Suprapubic skin (tissue), 4 donors: ENCODE data around the gene SIPA1L3. TPM values are rescaled to one million over a fixed set of nuclear protein-coding genes. Genes with fewer than 3 reads are reported as not detected.

ENCODE experiments used
- DNase-seq, 2 donors: peaks; one replicate each; pipeline ENCODE4 v3.0.0-alpha.2; 2019; ENCODE audit warnings: low spot score in 2 of 2
- H3K27ac ChIP-seq: fragments of 200-600 bp; sonication (generic); one replicate; pipeline ENCODE4 v1.5.1; 2019
- H3K27me3 ChIP-seq: fragments of 200-600 bp; sonication (generic); one replicate; pipeline ENCODE4 v1.5.1; 2019
- H3K36me3 ChIP-seq: fragments of 200-600 bp; sonication (generic); one replicate; pipeline ENCODE4 v1.5.1; 2019
- H3K4me1 ChIP-seq: fragments of 200-600 bp; sonication (generic); one replicate; pipeline ENCODE4 v1.5.1; 2019
- H3K4me3 ChIP-seq: fragments of 200-600 bp; sonication (generic); one replicate; pipeline ENCODE4 v1.5.1; 2019; ENCODE audit warnings: mild to moderate bottlenecking
- H3K9me3 ChIP-seq: fragments of 200-600 bp; sonication (generic); one replicate; pipeline ENCODE4 v1.5.1; 2019
- EP300 ChIP-seq: sonication (generic); formaldehyde crosslinking; IDR thresholded peaks from one replicate; pipeline ENCODE4 v1.6.1; 2017; ENCODE audit warnings: antibody characterized with exemption
- POLR2A ChIP-seq, 2 donors: fragments of 450-650 bp; IDR thresholded peaks; one replicate each; pipeline ENCODE4 v1.6.1; 2017; ENCODE audit warnings: antibody characterized with exemption in 2 of 2, mild to moderate bottlenecking in 2 of 2, moderate library complexity in 2 of 2
- POLR2AphosphoS5 ChIP-seq, 3 donors: sonication (generic); formaldehyde crosslinking; IDR thresholded peaks; one replicate each; pipeline ENCODE4 v1.6.1; 2017; ENCODE audit warnings: antibody characterized with exemption in 3 of 3
- WGBS: methylation state at CpG from one replicate; pipeline ENCODE4 v1.1.5; 2018; 5-methylcytosine and 5-hydroxymethylcytosine counted together
- total RNA-seq, 4 donors: library from RNA; depleted of rRNA; stranded (reverse); fragments of >200 nt; gene quantifications; one replicate each; pipeline ENCODE4 v1.1.0, GENCODE V29; 2016
- TF ChIP-seq, protein P1 (sequence below), 2 donors: fragments of 200-600 bp in 1 of 2; fragments of 450-650 bp in 1 of 2; sonication (generic) in 1 of 2; IDR thresholded peaks; one replicate each; pipeline ENCODE4 v1.5.1; 2016 to 2019; ENCODE audit warnings: antibody characterized with exemption in 2 of 2, mild to moderate bottlenecking in 1 of 2, moderate library complexity in 1 of 2

Gene SIPA1L3
- total RNA-seq, 4 donors from 2014 or later = 52.6 to 92.1 (median 81.8) TPM

GRCh38 chr19:38003438-38004185 is 96.6 kb downstream of the SIPA1L3 start:
- Histone ChIP-seq H3K4me1 (peaks cover 33% of the 10 kb centered on the region), H3K27me3 (no peaks in the 10 kb centered on the region), H3K9me3 (no peaks in the 10 kb centered on the region), H3K4me3 (peak overlapping the region; percentile 45), H3K36me3 (no peaks in the 10 kb centered on the region), H3K27ac (peak overlapping the region; percentile 90)
- WGBS = 2% methylated on average over 18 of the region's 18 CpGs
- peak; percentile 83 to 87 for DNase-seq
- peak in 1 of 2 donors; percentile 17 for TF ChIP-seq POLR2A (IDR thresholded peaks at IDR 0.05)
- TF ChIP-seq POLR2AphosphoS5 (IDR thresholded peaks at IDR 0.05) = no peak

DNA sequence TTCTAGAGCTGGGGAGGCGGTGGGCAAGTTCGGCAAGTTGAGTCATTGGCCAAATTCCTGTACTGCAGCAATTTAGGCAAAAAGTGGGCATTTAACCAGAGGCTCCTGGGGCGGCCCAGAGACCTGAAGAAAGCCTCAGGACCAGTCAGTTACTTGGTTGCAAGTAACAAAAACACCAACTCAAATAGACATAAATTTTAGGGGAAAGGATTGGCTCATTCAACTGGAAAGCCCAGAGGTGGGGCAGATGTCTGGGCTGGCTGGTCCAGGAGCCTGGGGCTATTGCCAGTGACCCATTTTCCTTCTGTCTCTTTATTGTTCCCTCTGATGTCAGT is 97.1 kb downstream of the SIPA1L3 start:
- no peaks in the 10 kb centered on the region for H3K36me3 ChIP-seq
- H3K27me3 ChIP-seq = no peaks in the 10 kb centered on the region
- DNase-seq = no peak
- H3K4me3 ChIP-seq = peak overlapping the region; percentile 45
- no peak for TF ChIP-seq EP300
- no peak for TF ChIP-seq POLR2A (IDR thresholded peaks at IDR 0.05)
- TF ChIP-seq, protein P1, sequence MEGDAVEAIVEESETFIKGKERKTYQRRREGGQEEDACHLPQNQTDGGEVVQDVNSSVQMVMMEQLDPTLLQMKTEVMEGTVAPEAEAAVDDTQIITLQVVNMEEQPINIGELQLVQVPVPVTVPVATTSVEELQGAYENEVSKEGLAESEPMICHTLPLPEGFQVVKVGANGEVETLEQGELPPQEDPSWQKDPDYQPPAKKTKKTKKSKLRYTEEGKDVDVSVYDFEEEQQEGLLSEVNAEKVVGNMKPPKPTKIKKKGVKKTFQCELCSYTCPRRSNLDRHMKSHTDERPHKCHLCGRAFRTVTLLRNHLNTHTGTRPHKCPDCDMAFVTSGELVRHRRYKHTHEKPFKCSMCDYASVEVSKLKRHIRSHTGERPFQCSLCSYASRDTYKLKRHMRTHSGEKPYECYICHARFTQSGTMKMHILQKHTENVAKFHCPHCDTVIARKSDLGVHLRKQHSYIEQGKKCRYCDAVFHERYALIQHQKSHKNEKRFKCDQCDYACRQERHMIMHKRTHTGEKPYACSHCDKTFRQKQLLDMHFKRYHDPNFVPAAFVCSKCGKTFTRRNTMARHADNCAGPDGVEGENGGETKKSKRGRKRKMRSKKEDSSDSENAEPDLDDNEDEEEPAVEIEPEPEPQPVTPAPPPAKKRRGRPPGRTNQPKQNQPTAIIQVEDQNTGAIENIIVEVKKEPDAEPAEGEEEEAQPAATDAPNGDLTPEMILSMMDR (IDR thresholded peaks at IDR 0.05) = no peak
- no peak for TF ChIP-seq POLR2AphosphoS5 (IDR thresholded peaks at IDR 0.05)
- peak overlapping the region; percentile 90 for H3K27ac ChIP-seq
- H3K4me1 ChIP-seq = peaks cover 29% of the 10 kb centered on the region
- 9% methylated on average over 3 of the region's 3 CpGs for WGBS
- H3K9me3 ChIP-seq = no peaks in the 10 kb centered on the region

- H3K27me3 ChIP-seq = no peaks in the 10 kb centered on the region
- H3K9me3 ChIP-seq = no peaks in the 10 kb centered on the region
- DNase-seq = peak; percentile 91 to 94
- peak overlapping the region; percentile 90 for H3K27ac ChIP-seq
- H3K36me3 ChIP-seq = no peaks in the 10 kb centered on the region
- H3K4me1 ChIP-seq = peaks cover 26% of the 10 kb centered on the region
- peak overlapping the region; percentile 45 for H3K4me3 ChIP-seq
- WGBS = 17% methylated on average over 11 of the region's 15 CpGs
- TF ChIP-seq EP300 = no peak
- TF ChIP-seq, protein P1 (IDR thresholded peaks at IDR 0.05) = no peak
- no peak for TF ChIP-seq POLR2AphosphoS5 (IDR thresholded peaks at IDR 0.05)
- TF ChIP-seq POLR2A (IDR thresholded peaks at IDR 0.05) = peak in 1 of 2 donors; percentile 70
Measured at GRCh38 chr19:38004521-38005223, 97.7 kb downstream of the SIPA1L3 start.

DNA sequence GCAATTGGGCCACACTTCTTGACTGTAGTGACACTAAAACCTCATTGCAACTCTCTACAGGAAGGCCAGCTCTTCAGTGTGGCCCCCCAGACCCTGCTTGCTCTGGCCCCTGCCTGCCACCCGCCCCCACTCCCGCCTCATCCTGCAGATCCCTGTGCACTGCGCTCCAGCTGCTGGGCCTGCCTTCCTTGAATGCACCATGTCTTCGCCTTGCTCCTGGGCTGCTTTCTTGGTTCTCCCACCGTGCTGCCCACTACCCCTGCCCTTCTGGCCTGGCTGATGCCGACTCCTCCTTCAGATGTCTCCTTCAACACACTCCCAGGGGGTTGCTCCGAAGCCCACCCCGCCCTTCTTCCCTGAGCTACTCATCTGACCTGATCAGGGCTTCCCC is 98.2 kb downstream of the SIPA1L3 start:
- Histone ChIP-seq H3K9me3 (no peaks in the 10 kb centered on the region), H3K4me1 (peaks cover 26% of the 10 kb centered on the region), H3K27ac (peak overlapping the region; percentile 90), H3K4me3 (peak overlapping the region; percentile 45), H3K36me3 (no peaks in the 10 kb centered on the region), H3K27me3 (no peaks in the 10 kb centered on the region)
- peak in 1 of 2 donors; percentile 71 for DNase-seq
- TF ChIP-seq POLR2A (IDR thresholded peaks at IDR 0.05) (no peak), POLR2AphosphoS5 (IDR thresholded peaks at IDR 0.05) (no peak), EP300 (no peak)
- TF ChIP-seq, protein P1 (IDR thresholded peaks at IDR 0.05) = no peak
- 72% methylated on average over 8 of the region's 8 CpGs for WGBS

GRCh38 chr19:38006361-38007045 is 99.5 kb downstream of the SIPA1L3 start:
- Histone ChIP-seq H3K4me3 (no peak overlapping the region), H3K9me3 (no peaks in the 10 kb centered on the region), H3K36me3 (no peaks in the 10 kb centered on the region), H3K4me1 (peaks cover 26% of the 10 kb centered on the region), H3K27ac (no peak overlapping the region), H3K27me3 (no peaks in the 10 kb centered on the region)
- TF ChIP-seq EP300 = no peak
- TF ChIP-seq POLR2A (IDR thresholded peaks at IDR 0.05) = no peak
- no peak for TF ChIP-seq POLR2AphosphoS5 (IDR thresholded peaks at IDR 0.05)
- TF ChIP-seq, protein P1 (IDR thresholded peaks at IDR 0.05) = no peak
- WGBS = 93% methylated on average over 20 of the region's 20 CpGs
- no peak for DNase-seq
